Hypothalamus (tissue), 51 donors: ENCODE results near the gene SKP2.
"Not testable (repeated sequence)": the region's sequence is repeated elsewhere in the genome, so short reads cannot be mapped to it uniquely, and the experiment has no call there.

ENCODE experiments used
- DNase-seq, 51 donors: peaks; one replicate each; lab custom pipeline; 2025; lab: John Stamatoyannopoulos, UW

SKP2 gene

GRCh38 chr5:36198281-36198680, 46.4 kb downstream of the SKP2 start:
- no peak for DNase-seq

- DNase-seq: not testable (repeated sequence)
Measured at GRCh38 chr5:36198783-36199182, 46.9 kb downstream of the SKP2 start.

- DNase-seq: no peak
Measured at GRCh38 chr5:36199620-36200019, 47.7 kb downstream of the SKP2 start.

- no peak for DNase-seq
Measured at GRCh38 chr5:36200513-36200912, 48.6 kb downstream of the SKP2 start.

- no peak for DNase-seq
Measured at GRCh38 chr5:36202521-36202961, 50.6 kb downstream of the SKP2 start.

GRCh38 chr5:36205329-36205728, 53.4 kb downstream of the SKP2 start:
- DNase-seq: peak in 1 of 51 donors; percentile 3

- no peak for DNase-seq
Measured at GRCh38 chr5:36206913-36207312, 55.0 kb downstream of the SKP2 start.

GRCh38 chr5:36208786-36209185, 56.9 kb downstream of the SKP2 start:
- no peak for DNase-seq

- DNase-seq: no peak
Measured at GRCh38 chr5:36209664-36210063, 57.8 kb downstream of the SKP2 start.

- DNase-seq: no peak
Measured at GRCh38 chr5:36214436-36214835, 62.5 kb downstream of the SKP2 start.

- no peak for DNase-seq
Measured at GRCh38 chr5:36215910-36216309, 64.0 kb downstream of the SKP2 start.

GRCh38 chr5:36217567-36217966, 65.7 kb downstream of the SKP2 start:
- DNase-seq: no peak

- DNase-seq: no peak
Measured at GRCh38 chr5:36217988-36218387, 66.1 kb downstream of the SKP2 start.

GRCh38 chr5:36222620-36223019, 70.7 kb downstream of the SKP2 start:
- no peak for DNase-seq

GRCh38 chr5:36227046-36227445, 75.1 kb downstream of the SKP2 start:
- DNase-seq: no peak

GRCh38 chr5:36228505-36228904, 76.6 kb downstream of the SKP2 start:
- no peak for DNase-seq

GRCh38 chr5:36230151-36230790, 78.4 kb downstream of the SKP2 start:
- no peak for DNase-seq

GRCh38 chr5:36232533-36232932, 80.6 kb downstream of the SKP2 start:
- no peak for DNase-seq
